HEK293T (cell line): ENCODE measurements around the gene ARAP1.

Experiments
- BHLHE40 ChIP-seq: fragments of 450-650 bp; IDR thresholded peaks from 2 replicates; pipeline ENCODE4 v1.6.1; 2016; ENCODE audit warnings: mild to moderate bottlenecking, moderate library complexity, borderline replicate concordance
- CTBP1 ChIP-seq: fragments of 450-650 bp; IDR thresholded peaks from 2 replicates; pipeline ENCODE4 v1.6.1; 2016; ENCODE audit warnings: borderline replicate concordance
- FOXK2 ChIP-seq: fragments of 450-650 bp; IDR thresholded peaks from 2 replicates; pipeline ENCODE4 v1.6.1; 2016; ENCODE audit warnings: mild to moderate bottlenecking
- FOXM1 ChIP-seq: fragments of 450-650 bp; IDR thresholded peaks from 2 replicates; pipeline ENCODE4 v1.6.1; 2017; ENCODE audit warnings: mild to moderate bottlenecking, borderline replicate concordance
- LEF1 ChIP-seq: fragments of 450-650 bp; IDR thresholded peaks from 2 replicates; pipeline ENCODE4 v1.6.1; 2017; ENCODE audit warnings: mild to moderate bottlenecking, borderline replicate concordance
- SP1 ChIP-seq: fragments of 450-650 bp; IDR thresholded peaks from 2 replicates; pipeline ENCODE4 v1.6.1; 2017
- SUZ12 ChIP-seq: fragments of 450-650 bp; IDR thresholded peaks from 2 replicates; pipeline ENCODE4 v1.6.1; 2016; ENCODE audit warnings: mild to moderate bottlenecking

DNA sequence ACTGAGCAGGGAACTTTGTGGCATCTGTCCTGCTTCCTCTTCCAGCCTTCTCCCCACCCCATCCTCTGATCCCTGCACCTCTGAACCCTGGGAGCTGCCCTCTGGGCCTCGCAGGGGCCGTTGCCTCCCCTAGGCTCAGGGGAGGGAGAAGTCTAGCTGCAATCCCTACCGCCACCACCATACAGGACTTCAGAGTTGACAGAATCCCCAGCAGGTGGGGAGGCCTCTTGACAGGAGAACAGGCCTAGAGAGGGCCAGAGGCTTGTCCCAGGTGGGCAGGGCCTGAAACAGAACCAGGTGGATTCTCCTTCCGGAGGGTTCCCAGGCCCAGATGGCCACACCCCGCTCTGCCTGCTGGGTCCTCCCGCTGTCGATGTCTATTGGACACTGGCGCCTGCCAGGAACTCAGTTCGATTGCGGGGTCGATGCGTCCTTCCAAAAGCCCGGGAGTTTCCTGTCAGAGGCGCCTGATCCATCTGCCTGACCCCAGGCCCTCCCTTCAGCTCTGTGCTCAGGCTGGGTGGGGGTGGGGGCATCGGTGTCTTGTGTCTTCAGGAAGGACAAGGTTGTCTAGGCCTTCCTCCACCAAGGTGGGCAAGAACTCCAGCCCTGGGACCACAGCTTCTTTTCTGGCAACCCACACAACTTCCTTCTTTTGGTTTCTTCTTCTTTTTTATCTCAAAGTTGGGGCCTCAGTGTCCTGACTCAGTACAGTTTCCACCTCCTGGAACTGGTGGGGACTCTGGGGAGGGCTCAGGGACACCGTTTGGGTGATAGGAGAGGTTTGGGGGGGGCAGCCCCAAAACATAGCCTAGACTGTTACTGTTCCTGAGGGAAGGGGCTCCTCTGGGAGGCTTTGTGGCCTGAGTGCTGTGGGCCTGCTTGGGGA lies 35.3 kb upstream of the ARAP1 start:
- TF ChIP-seq SUZ12 (no peak), BHLHE40 (no peak), SP1 (no peak), FOXM1 (no peak), FOXK2 (no peak), CTBP1 (no peak), LEF1 (no peak)
